Lung (tissue), 12 donors: Measurements from ENCODE around the gene ARHGDIB. TPM values are rescaled to one million over a fixed set of nuclear protein-coding genes. Genes with fewer than 3 reads are reported as not detected.

ENCODE experiments used
- ATAC-seq: fragments of 200-7000 bp; cut with Tn5 transposase; one replicate; pipeline ENCODE4 v1.9.1; 2020; ENCODE audit warnings: moderate number of reproducible peaks; ENCODE audit not compliant: insufficient read depth, low FRiP score
- DNase-seq, 3 donors: peaks; one replicate each; pipeline ENCODE4 v3.0.0-alpha.2; 2013 to 2017
- H3K27ac ChIP-seq, 2 donors: one replicate each; pipeline ENCODE4 v1.5.1; 2013; ENCODE audit warnings: mild to moderate bottlenecking in 2 of 2, moderate library complexity in 2 of 2, control low read depth in 1 of 2, inconsistent platforms in 1 of 2, low read depth in 1 of 2, low read length in 1 of 2
- H3K27me3 ChIP-seq, 3 donors: one replicate each; pipeline ENCODE4 v1.5.1; 2013; ENCODE audit warnings: low read length in 2 of 3; ENCODE audit not compliant: control insufficient read depth in 3 of 3, insufficient read depth in 3 of 3
- H3K36me3 ChIP-seq, 4 donors: one replicate each; pipeline ENCODE4 v1.5.1; 2013; ENCODE audit warnings: low read length in 4 of 4, mild to moderate bottlenecking in 1 of 4, moderate library complexity in 1 of 4; ENCODE audit not compliant: control insufficient read depth in 4 of 4, insufficient read depth in 4 of 4
- H3K4me1 ChIP-seq, 5 donors: one replicate each; pipeline ENCODE4 v1.5.1; 2013; ENCODE audit warnings: low read length in 5 of 5, mild to moderate bottlenecking in 2 of 5, moderate library complexity in 1 of 5; ENCODE audit not compliant: control insufficient read depth in 5 of 5, insufficient read depth in 5 of 5
- H3K4me3 ChIP-seq: one replicate; pipeline ENCODE4 v1.5.1; 2013; ENCODE audit warnings: mild to moderate bottlenecking, control low read depth, moderate library complexity
- H3K9ac ChIP-seq, 2 donors: one replicate each; pipeline ENCODE4 v1.5.1; 2013; ENCODE audit warnings: low read length in 2 of 2, control low read depth in 1 of 2; ENCODE audit not compliant: insufficient read depth in 1 of 2
- H3K9me3 ChIP-seq, 4 donors: one replicate each; pipeline ENCODE4 v1.5.1; 2013; ENCODE audit warnings: low read length in 3 of 4, mild to moderate bottlenecking in 1 of 4, moderate library complexity in 1 of 4; ENCODE audit not compliant: control insufficient read depth in 4 of 4, insufficient read depth in 3 of 4
- CTCF ChIP-seq: IDR thresholded peaks from 2 replicates; pipeline ENCODE4 v1.5.1; 2012; ENCODE audit warnings: mild to moderate bottlenecking; ENCODE audit errors: control extremely low read depth, extremely low read depth
- WGBS, 2 donors: extraction: QIAGEN DNeasy Blood & Tissue Kit; methylation state at CpG; one replicate each; pipeline ENCODE4 v1.1.7; 2013; 5-methylcytosine and 5-hydroxymethylcytosine counted together
- polyA plus RNA-seq, 2 donors: library from polyadenylated mRNA; stranded (reverse); fragments of 200-250 nt; gene quantifications; one replicate each; pipeline ENCODE4 v1.2.1, GENCODE V29; 2013
- total RNA-seq, 2 donors: library from RNA; depleted of rRNA in 1 of 2; stranded (reverse); fragments of >200 nt in 1 of 2; gene quantifications; one replicate each; pipeline ENCODE4 v1.2.1, GENCODE V29; 2014 to 2021
- donor health status: control.
- donor health status: control.
- donor health status: Bipolar disorder and iron deficiency.
- donor health status: healthy.
- donor health status: DM: yes; HTN: yes; CAD: no.

ARHGDIB gene
- total and polyA plus RNA-seq, 4 donors = 66.5 to 597 (median 259) TPM

GRCh38 chr12:14937689-14938088 lies 23.7 kb downstream of the ARHGDIB start:
- no peak for TF ChIP-seq CTCF
- H3K36me3 ChIP-seq = peaks cover 0 to 4% (median 1%) of the 10 kb centered on the region in 4 donors
- H3K9ac ChIP-seq = no peak overlapping the region
- ATAC-seq = no peak
- no peaks in the 10 kb centered on the region for H3K27me3 ChIP-seq
- WGBS, 2 donors = 71 to 93% methylated on average over 1 of the region's 1 CpG
- H3K27ac ChIP-seq = no peak overlapping the region
- DNase-seq = no peak
- H3K9me3 ChIP-seq = no peaks in the 10 kb centered on the region
- no peak overlapping the region for H3K4me3 ChIP-seq
- H3K4me1 ChIP-seq = peaks cover 0 to 7% (median 0%) of the 10 kb centered on the region in 5 donors

- no peak for ATAC-seq
Measured at GRCh38 chr12:14937014-14937413, 24.4 kb downstream of the ARHGDIB start.

GRCh38 chr12:14936224-14936861 lies 25.1 kb downstream of the ARHGDIB start:
- no peak for TF ChIP-seq CTCF
- H3K4me1 ChIP-seq = peaks cover 0 to 7% (median 0%) of the 10 kb centered on the region in 5 donors
- WGBS, 2 donors = 90 to 94% methylated on average over 6 of the region's 6 CpGs
- no peaks in the 10 kb centered on the region for H3K9me3 ChIP-seq
- H3K27ac ChIP-seq = no peak overlapping the region
- DNase-seq = no peak
- H3K27me3 ChIP-seq = no peaks in the 10 kb centered on the region
- no peaks in the 10 kb centered on the region for H3K36me3 ChIP-seq
- no peak overlapping the region for H3K4me3 ChIP-seq
- ATAC-seq = no peak
- no peak overlapping the region for H3K9ac ChIP-seq

More at GRCh38 chr12:14937014-14937413, 24.4 kb downstream of the ARHGDIB start:
- Histone ChIP-seq H3K36me3 (no peaks in the 10 kb centered on the region), H3K4me1 (peaks cover 0 to 7% (median 0%) of the 10 kb centered on the region in 5 donors), H3K27me3 (no peaks in the 10 kb centered on the region), H3K9me3 (no peaks in the 10 kb centered on the region), H3K27ac (no peak overlapping the region), H3K9ac (no peak overlapping the region), H3K4me3 (no peak overlapping the region)
- no peak for DNase-seq
- WGBS, 2 donors = 95 to 98% methylated on average over 3 of the region's 3 CpGs
- no peak for TF ChIP-seq CTCF

- H3K9ac ChIP-seq = no peak overlapping the region
- ATAC-seq = no peak
Measured at GRCh38 chr12:14935031-14935430, 26.4 kb downstream of the ARHGDIB start.

More at GRCh38 chr12:14935031-14935430, 26.4 kb downstream of the ARHGDIB start:
- Histone ChIP-seq H3K27me3 (no peaks in the 10 kb centered on the region), H3K4me3 (no peak overlapping the region), H3K4me1 (peaks cover 0 to 13% (median 0%) of the 10 kb centered on the region in 5 donors), H3K27ac (no peak overlapping the region), H3K9me3 (no peaks in the 10 kb centered on the region), H3K36me3 (no peaks in the 10 kb centered on the region)
- DNase-seq = peak; percentile 21 to 72 (median 44)
- TF ChIP-seq CTCF = no peak
- WGBS, 2 donors = 62 to 85% methylated on average over 4 of the region's 4 CpGs
